ENCODE measurements around the gene CYP11A1. TPM values are rescaled to one million over a fixed set of nuclear protein-coding genes. Genes with fewer than 3 reads are reported as not detected.

Gene CYP11A1
- polyA plus RNA-seq, 2 of the 4 experiments (the other 2 are of a cell fraction) = 0.06 TPM; not detected in 1

DNA sequence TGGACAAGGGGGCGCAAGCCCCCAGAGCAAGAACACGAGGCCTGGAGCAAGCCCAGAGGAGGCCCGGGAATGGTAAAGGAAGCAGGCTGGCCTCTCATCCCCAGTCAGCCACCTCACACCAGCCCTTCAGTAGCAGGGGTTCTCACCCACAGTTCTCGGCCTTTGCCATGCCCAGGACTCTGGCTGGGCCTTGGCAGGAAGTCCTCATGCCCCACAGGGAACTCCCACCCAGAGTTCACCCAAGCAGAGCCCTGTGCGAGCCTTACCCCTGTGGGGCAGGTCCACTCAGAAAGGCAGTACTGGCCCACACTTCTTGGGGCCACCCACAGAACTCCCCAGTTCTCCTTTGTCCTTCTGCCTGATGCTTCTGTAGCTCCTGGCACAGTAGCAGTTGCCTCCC, 30.3 kb downstream of the CYP11A1 start (continued):
- no peak for TF ChIP-seq E2F6 (IDR thresholded peaks at IDR 0.05; ENCODE audit: borderline replicate concordance, low read depth)
- TF ChIP-seq RAD21 (conservative IDR thresholded peaks at IDR 0.05 in 1 of 2, IDR thresholded peaks at IDR 0.05 in 1 of 2) = no peak
- no peak for TF ChIP-seq BCL3 (IDR thresholded peaks at IDR 0.05)
- no peak for TF ChIP-seq SMC3 (IDR thresholded peaks at IDR 0.05)
- TF ChIP-seq SREBF2 (IDR thresholded peaks at IDR 0.05) = no peak
- TF ChIP-seq, protein P1, sequence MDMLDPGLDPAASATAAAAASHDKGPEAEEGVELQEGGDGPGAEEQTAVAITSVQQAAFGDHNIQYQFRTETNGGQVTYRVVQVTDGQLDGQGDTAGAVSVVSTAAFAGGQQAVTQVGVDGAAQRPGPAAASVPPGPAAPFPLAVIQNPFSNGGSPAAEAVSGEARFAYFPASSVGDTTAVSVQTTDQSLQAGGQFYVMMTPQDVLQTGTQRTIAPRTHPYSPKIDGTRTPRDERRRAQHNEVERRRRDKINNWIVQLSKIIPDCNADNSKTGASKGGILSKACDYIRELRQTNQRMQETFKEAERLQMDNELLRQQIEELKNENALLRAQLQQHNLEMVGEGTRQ (IDR thresholded peaks at IDR 0.05) = no peak

GRCh38 chr15:74336061-74337005, 31.1 kb downstream of the CYP11A1 start:
- no peak for FAIRE-seq
- TF ChIP-seq RFX5 (IDR thresholded peaks at IDR 0.05) (no peak), CEBPB (IDR thresholded peaks at IDR 0.05) (no peak), RARB (CRISPR knock-in tag; IDR thresholded peaks at IDR 0.05) (no peak), FOSL2 (IDR thresholded peaks at IDR 0.05) (no peak), FOSL2 (CRISPR knock-in tag; IDR thresholded peaks at IDR 0.05) (no peak), RAD21 (conservative IDR thresholded peaks at IDR 0.05 in 1 of 2, IDR thresholded peaks at IDR 0.05 in 1 of 2) (no peak)
- Histone ChIP-seq H3K9me3 (no peaks in the 10 kb centered on the region), H3K4me1 (no peaks in the 10 kb centered on the region), H3K27ac (no peak overlapping the region), H3K4me3 (no peak overlapping the region), H3K4me2 (no peak overlapping the region)
- WGBS (ENCODE audit: missing lambda C conversion rate) = 64% methylated on average over 9 of the region's 9 CpGs
- DNase-seq (ENCODE audit: low read depth in 1 of 2, low spot score in 1 of 2) = no peak
- POLR2A ChIA-PET = no interaction called here
- CTCF ChIA-PET = interaction anchor here (0.5 to 3.4 kb wide), 5 partner anchors 13 to 135 kb away, joined by 3 to 20 read pairs (median 4); no protein-coding TSS in a partner anchor
- no peak for ATAC-seq

GRCh38 chr15:74335396-74335795, 32.0 kb downstream of the CYP11A1 start:
- ChIA-PET POLR2A (no interaction called here), CTCF (interaction anchor here (1.3 to 3.4 kb wide), 2 partner anchors 12 to 15 kb away, joined by 4 to 20 read pairs; no protein-coding TSS in a partner anchor)
- no peak overlapping the region for H3K27ac ChIP-seq
- no peak for DNase-seq (ENCODE audit: low read depth in 1 of 2, low spot score in 1 of 2)
- 76% methylated on average over 6 of the region's 8 CpGs for WGBS (ENCODE audit: missing lambda C conversion rate)
- no peaks in the 10 kb centered on the region for H3K4me1 ChIP-seq
- no peak for FAIRE-seq
- no peak for TF ChIP-seq ZSCAN20 (CRISPR knock-in tag; IDR thresholded peaks at IDR 0.05)
- TF ChIP-seq EHMT2 (IDR thresholded peaks at IDR 0.05; ENCODE audit: low read depth) = no peak
- no peak for TF ChIP-seq BHLHE40 (IDR thresholded peaks at IDR 0.05; ENCODE audit: low read depth, low read length)
- TF ChIP-seq, protein P2, sequence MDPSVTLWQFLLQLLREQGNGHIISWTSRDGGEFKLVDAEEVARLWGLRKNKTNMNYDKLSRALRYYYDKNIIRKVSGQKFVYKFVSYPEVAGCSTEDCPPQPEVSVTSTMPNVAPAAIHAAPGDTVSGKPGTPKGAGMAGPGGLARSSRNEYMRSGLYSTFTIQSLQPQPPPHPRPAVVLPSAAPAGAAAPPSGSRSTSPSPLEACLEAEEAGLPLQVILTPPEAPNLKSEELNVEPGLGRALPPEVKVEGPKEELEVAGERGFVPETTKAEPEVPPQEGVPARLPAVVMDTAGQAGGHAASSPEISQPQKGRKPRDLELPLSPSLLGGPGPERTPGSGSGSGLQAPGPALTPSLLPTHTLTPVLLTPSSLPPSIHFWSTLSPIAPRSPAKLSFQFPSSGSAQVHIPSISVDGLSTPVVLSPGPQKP (IDR thresholded peaks at IDR 0.05; ENCODE audit: low read depth, low read length) = no peak
- TF ChIP-seq HOXB5 (CRISPR knock-in tag; IDR thresholded peaks at IDR 0.05) = no peak
- TF ChIP-seq KDM5A (IDR thresholded peaks at IDR 0.05) = no peak
- no peak for TF ChIP-seq SMC3 (IDR thresholded peaks at IDR 0.05)
- no peak for TF ChIP-seq RFX5 (IDR thresholded peaks at IDR 0.05)
- no peak for TF ChIP-seq MAZ (IDR thresholded peaks at IDR 0.05; ENCODE audit: borderline replicate concordance, low read depth, low read length)
- no peak for TF ChIP-seq EP300 (IDR thresholded peaks at IDR 0.05)
- no peak for ATAC-seq
- no peak overlapping the region for H3K4me3 ChIP-seq
- H3K9me3 ChIP-seq = no peaks in the 10 kb centered on the region
- H3K4me2 ChIP-seq = no peak overlapping the region
